GM19025 (cell line): ENCODE results near the gene SDR39U1.

Experiments
- ATAC-seq: cut with Tn5 transposase; IDR thresholded peaks from one replicate; pipeline ENCODE4 v1.9.1; 2021; ENCODE audit warnings: mild to moderate bottlenecking, low read depth, moderate library complexity; ENCODE audit not compliant: unreplicated experiment

Gene SDR39U1

GRCh38 chr14:24443053-24443665 lies 583 bp upstream of the SDR39U1 start:
- ATAC-seq: no peak

- no peak for ATAC-seq
Measured at GRCh38 chr14:24441904-24442239, 704 bp downstream of the SDR39U1 start.

- no peak for ATAC-seq
Measured at GRCh38 chr14:24441485-24441884, 1.1 kb downstream of the SDR39U1 start.

- no peak for ATAC-seq
Measured at GRCh38 chr14:24440606-24441399, 1.8 kb downstream of the SDR39U1 start.

DNA sequence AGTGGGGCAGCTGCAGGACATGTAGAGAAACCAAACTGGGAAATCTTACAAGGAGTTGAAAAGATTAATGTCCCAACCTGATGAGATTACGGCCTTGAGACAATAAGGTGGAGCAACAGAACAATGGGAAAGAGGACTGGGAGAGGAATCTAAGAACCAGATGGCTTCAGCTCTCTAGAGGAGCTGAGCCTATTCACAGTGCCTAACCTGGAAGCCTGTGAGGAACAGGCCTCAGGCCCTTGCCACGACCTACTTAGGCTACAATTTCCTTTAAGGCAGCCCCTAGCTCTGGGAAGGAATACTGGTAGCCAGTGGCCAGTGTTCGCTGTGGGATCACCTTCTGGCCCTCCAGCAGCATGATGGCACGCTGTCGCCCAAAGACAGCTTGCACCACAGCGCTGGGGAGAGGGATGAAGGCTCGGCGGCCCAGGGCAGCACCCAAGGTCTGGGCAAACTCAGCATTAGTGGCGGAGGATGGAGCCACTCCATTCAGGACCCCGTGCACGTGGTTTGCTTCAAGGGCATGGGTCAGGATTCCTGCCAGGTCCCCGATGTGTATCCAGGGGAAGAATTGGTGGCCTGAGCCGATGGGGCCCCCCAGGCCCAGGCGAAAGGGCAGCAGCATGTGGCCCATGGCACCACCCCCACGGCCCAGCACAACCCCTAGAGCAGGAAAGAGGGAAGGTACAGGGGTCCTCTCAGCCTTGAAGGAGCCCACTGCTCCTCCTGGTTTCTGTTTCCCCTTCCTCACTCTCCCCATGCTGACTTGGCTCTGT lies 2.6 kb downstream of the SDR39U1 start:
- ATAC-seq: no peak

GRCh38 chr14:24439257-24439656 lies 3.3 kb downstream of the SDR39U1 start:
- no peak for ATAC-seq

DNA sequence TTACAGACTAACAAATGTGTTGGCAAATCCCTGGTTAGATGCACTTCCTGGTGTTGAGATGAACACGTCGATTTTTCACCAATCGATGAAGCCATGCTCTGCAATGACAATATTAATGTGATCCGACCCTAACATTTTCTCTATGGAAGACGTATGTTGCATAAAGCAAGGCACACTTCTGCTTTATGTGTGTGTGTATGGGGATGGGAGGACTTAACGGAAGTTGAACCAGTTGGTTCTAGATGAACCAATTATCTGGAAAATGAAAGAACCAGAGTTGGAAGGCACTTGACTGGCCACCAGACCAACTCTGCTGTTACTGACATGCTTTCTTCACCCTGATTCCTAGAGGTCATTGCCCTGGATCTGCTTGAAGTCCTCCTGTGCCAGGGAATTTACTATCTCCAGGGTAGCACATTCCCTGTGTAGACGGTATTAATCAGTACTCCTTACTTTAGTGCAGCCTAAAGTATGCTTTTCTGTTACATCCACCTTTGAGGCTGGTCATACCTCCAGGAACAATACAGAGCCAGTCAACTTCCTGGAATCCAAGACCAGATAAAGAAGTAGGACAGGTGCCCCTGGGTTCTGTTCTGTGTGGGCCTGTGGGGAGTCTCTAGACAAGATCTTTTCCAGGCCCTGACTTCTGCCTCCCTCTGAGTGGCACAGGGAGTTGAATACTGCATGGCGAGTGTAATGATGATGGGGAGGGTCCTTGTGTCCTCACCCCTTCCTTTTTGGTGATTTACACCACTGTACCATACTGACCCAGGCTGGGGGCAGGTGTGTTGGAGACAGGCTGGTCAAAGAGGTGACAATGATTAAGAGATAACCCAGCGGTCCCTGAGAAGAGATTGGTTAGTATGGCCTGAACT lies 4.1 kb downstream of the SDR39U1 start:
- ATAC-seq: no peak

DNA sequence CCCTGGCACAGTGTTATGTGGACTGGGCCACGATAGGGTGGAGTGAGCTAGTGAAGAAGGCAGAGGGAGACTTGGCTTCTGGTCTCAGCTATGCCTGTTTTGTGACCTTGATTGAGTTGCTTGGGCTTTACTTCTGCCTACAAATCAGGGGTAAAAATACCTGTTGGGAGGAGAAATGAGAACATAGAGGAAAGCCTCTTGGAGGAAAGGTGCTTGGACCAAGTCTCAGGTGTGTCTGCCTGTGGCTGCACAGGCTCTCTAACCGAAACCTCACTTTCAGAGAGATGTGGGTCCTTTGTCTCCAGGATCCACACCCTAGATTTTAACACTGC lies 4.9 kb downstream of the SDR39U1 start:
- no peak for ATAC-seq

GRCh38 chr14:24437020-24437735 lies 5.4 kb downstream of the SDR39U1 start:
- ATAC-seq: no peak

DNA sequence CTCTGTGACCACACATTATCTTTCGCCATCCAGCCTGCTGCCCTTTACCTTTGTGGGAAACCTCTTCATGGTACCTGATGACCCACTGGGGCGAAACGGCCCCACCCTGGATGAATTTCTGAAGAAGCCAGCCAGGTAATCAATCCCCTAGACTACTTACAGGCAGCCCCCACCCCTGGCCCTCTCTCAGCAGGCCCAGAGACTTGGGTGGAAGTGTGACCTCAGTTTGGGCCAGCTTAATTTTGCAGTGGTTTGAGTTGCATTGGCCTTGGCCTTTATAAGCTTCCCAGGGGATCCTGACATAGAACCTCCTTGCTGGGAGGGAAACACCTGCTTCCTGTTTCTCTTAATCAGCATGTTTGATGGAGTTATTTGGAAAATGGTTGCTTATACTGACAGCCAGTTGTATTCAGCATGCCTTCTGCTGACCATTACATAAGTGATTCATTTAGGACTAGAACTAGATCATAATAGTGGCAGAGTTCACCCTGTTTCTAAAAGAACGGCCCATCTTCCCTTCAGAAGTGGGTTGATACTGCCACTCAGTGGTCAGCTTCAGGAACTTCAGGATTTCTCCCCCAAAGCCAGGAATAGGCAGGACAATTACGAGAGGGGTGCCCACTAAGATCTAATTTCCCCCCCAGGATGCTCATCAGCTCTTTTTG lies 6.1 kb downstream of the SDR39U1 start:
- no peak for ATAC-seq

- no peak for ATAC-seq
Measured at GRCh38 chr14:24435998-24436354, 6.6 kb downstream of the SDR39U1 start.

DNA sequence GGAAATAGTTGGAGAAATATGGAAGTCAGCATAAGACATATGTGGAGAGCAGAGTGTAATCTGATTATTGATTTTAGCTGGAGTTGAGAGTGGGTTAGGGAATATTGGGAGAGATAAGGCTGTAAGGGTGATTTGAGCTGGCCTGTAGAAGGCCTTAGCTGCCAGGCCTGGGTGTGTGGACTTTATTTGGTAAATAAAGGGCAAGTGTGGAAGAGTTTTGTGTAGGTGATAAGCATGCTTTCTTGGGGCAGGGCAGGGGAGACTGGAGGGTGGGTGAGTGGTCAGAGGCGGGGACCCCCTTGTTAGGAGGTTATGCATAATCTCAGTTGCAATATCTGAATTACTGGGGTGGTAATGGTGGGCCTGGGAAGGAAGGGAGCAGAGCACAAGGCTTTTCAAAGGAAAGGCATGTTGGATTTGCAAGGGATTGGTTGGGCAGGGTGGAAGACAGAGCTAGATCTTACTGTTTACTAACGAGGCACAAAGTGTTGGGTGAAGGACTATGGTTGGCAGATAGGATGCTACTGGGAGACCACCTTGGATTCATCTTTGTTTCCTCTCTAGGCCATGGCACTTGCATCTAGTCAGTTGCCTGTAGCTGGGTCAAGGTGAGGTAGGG lies 7.3 kb downstream of the SDR39U1 start:
- ATAC-seq: no peak

DNA sequence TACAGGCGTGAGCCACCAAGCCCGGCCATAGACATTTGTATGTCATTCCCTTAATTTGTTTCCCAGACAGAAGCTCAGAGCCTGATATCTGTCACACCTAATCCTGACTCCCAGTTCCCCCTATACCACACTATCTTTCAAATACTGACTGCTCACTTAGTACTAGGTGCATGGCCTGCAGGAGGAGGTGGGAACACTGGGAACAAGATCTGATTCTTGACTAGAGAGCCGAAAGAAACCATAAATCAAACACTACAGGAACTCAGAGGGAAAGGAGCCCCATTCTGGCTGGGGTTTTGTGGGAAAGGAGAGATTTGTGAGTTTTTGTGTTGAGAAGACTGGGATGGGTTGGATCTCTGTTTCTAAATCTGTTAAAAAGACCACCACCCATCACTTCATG lies 7.9 kb downstream of the SDR39U1 start:
- ATAC-seq: no peak

DNA sequence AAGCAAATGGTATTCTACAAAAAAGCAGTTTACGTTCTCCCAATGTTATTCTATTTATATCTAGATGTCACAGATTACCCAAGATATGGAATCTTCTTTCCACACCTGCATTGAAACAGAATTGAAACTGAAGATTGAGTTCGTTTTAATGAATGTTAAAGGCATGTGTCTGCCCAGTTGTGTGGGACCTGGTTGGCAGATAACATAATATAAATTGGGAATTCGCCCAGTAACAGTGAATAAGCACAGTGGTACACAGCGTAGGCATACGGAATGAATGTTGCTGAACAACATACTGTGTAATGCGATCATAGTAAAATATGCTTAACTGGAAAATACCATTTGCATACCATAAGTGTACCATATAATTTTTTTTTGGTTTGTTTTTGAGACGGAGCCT lies 8.5 kb downstream of the SDR39U1 start:
- no peak for ATAC-seq

DNA sequence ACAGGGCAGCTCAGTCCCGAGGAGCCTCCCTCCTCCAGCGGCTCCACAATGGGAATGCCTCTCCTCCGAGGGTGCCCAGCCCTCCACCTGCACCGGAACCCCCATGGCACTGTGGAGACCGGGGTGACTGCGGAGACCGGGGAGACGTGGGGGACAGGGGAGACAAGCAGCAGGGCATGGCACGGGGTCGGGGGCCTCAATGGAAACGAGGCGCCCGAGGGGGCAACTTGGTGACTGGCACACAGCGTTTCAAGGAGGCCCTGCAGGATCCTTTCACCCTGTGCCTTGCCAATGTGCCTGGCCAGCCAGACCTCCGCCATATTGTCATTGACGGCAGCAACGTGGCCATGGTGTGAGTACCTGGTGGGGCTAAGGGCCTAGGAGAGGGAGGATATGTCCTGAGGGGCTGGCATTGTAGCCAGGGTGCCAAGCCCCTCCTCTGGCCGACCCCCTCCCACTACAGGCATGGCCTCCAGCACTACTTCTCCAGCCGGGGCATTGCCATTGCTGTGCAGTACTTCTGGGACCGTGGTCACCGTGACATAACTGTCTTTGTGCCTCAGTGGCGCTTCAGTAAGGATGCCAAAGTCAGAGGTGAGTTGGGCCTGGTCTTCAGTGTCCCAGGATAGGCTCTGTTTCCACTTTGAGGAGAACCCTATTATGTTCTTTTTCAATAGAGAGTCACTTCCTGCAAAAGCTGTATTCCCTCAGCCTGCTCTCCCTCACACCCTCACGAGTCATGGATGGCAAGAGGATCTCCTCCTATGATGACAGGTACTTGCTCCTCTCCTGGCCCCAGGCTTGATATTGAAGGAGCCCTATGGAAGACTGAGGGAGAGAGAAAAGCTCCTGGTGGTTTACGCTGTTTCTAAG lies 10.1 kb downstream of the SDR39U1 start:
- no peak for ATAC-seq

- ATAC-seq: peak; percentile 42
Measured at GRCh38 chr14:24431569-24432258, 10.9 kb downstream of the SDR39U1 start.

- peak; percentile 28 for ATAC-seq
Measured at GRCh38 chr14:24430682-24431568, 11.7 kb downstream of the SDR39U1 start.
